DND-41 (cell line): Measurements from ENCODE around the gene DLK2.

Source experiments
- CTCF ChIP-seq: IDR thresholded peaks from 2 replicates; pipeline ENCODE4 v1.5.1; 2012; ENCODE audit warnings: borderline replicate concordance, low read length, moderate library complexity, mild to moderate bottlenecking; ENCODE audit not compliant: poor library complexity, severe bottlenecking; ENCODE audit errors: extremely low read depth
- EZH2 ChIP-seq: IDR thresholded peaks from 3 replicates; pipeline ENCODE4 v1.6.1; 2012; ENCODE audit warnings: borderline replicate concordance, low read depth, mild to moderate bottlenecking, moderate library complexity, low read length, inconsistent platforms; ENCODE audit not compliant: severe bottlenecking

GRCh38 chr6:43468748-43469681, 13.7 kb upstream of the DLK2 start:
- no peak for TF ChIP-seq CTCF
- TF ChIP-seq EZH2 = no peak
